ENCODE results near the gene TUBB6. TPM values are rescaled to one million over a fixed set of nuclear protein-coding genes. Genes with fewer than 3 reads are reported as not detected.

The TUBB6 gene
- total RNA-seq, 6 donors from 2014 or later = 89.1 to 380 (median 157) TPM

DNA sequence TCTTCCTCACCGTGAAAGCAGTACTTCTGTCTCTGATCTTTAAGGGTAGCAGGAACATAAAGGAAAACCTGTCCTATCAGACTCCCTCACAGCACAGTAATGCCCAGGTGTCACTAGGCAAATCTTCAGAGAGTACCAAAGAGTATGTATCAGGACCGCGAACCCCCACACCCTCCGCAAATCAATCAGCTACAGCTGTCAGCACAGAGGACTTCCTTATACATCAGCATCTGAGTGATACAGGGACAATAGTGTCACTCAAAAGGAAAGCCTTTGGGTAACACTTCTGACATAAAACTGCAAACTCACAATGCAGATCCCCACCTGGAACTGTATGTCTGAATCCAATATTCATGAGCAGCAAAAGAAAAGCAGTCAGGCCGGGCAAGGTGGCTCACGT, 66.4 kb downstream of the TUBB6 start:
- ATAC-seq (ENCODE audit: low FRiP score in 2 of 2) (no peak), DNase-seq (no peak)
- TF ChIP-seq, protein P1, sequence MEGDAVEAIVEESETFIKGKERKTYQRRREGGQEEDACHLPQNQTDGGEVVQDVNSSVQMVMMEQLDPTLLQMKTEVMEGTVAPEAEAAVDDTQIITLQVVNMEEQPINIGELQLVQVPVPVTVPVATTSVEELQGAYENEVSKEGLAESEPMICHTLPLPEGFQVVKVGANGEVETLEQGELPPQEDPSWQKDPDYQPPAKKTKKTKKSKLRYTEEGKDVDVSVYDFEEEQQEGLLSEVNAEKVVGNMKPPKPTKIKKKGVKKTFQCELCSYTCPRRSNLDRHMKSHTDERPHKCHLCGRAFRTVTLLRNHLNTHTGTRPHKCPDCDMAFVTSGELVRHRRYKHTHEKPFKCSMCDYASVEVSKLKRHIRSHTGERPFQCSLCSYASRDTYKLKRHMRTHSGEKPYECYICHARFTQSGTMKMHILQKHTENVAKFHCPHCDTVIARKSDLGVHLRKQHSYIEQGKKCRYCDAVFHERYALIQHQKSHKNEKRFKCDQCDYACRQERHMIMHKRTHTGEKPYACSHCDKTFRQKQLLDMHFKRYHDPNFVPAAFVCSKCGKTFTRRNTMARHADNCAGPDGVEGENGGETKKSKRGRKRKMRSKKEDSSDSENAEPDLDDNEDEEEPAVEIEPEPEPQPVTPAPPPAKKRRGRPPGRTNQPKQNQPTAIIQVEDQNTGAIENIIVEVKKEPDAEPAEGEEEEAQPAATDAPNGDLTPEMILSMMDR (IDR thresholded peaks at IDR 0.05) = no peak
- no peak for TF ChIP-seq EP300 (IDR thresholded peaks at IDR 0.05)
- no peak for TF ChIP-seq POLR2A (IDR thresholded peaks at IDR 0.05)
- no peak for TF ChIP-seq POLR2AphosphoS5 (IDR thresholded peaks at IDR 0.05)
- Histone ChIP-seq H3K27ac (no peak overlapping the region), H3K9me3 (no peaks in the 10 kb centered on the region), H3K36me3 (peaks cover 0 to 3% (median 1%) of the 10 kb centered on the region in 4 donors), H3K4me1 (peaks cover 33 to 54% (median 36%) of the 10 kb centered on the region in 4 donors), H3K27me3 (no peaks in the 10 kb centered on the region), H3K4me3 (no peak overlapping the region)
- 92 to 97% methylated on average over 6 of the region's 6 CpGs for WGBS, 2 donors

Small RNA genes within 50 kb of the gene (small RNA-seq; reads per million reads assigned to genes)
- 0 reads per million in 4 donors for gene RNU6-170P

Other genes starting within 250 kb of the TUBB6 start
- gene ANKRD62, start 214.4 kb upstream of the TUBB6 start, total RNA-seq = 1 to 10 TPM in 1 of 6 donors, under 1 TPM in 2, not detected in 3; 0.30 to 6.3 (median 0.40) TPM
- gene CIDEA, start 53.9 kb upstream of the TUBB6 start, total RNA-seq = not detected
- gene AFG3L2, start 69.0 kb downstream of the TUBB6 start, total RNA-seq = 10 to 100 TPM; 31.3 to 55.6 (median 38.3) TPM
- gene PRELID3A, start 99.7 kb downstream of the TUBB6 start, total RNA-seq = 10 to 100 TPM in 2 of 6 donors, 1 to 10 TPM in 4; 2.6 to 16.5 (median 4.7) TPM

All from upper lobe of left lung (tissue), 6 donors.